ENCODE measurements around the gene MON2. TPM values are rescaled to one million over a fixed set of nuclear protein-coding genes. Genes with fewer than 3 reads are reported as not detected.

The MON2 gene
- total and polyA plus RNA-seq, 2 of the 13 experiments (the other 11 are each of a cell fraction or from before 2014, with no cell fraction given): 10.5 to 24.8 TPM

GRCh38 chr12:62597253-62597652, 130.6 kb downstream of the MON2 start:
- no peak overlapping the region for H3K9ac ChIP-seq (ENCODE audit: insufficient read depth, low read depth, low read length)
- in situ Hi-C loops (cut with HindIII; ENCODE audit: extremely low pct_ligation_motif_present, low pct_unique_long_range_greater_than_20kb) (loop anchor here (25.0 kb wide), 1 partner anchor 465 kb away; no protein-coding TSS in a partner anchor), intact Hi-C loops (cut with micrococcal nuclease; ENCODE audit: unreplicated experiment) (no loop called here)
- no peak overlapping the region for H3K4me3 ChIP-seq (replicated peaks in 1 of 3; ENCODE audit: insufficient read depth in 1 of 3, low read depth in 2 of 3, low read length in 3 of 3)
- H3K36me3 ChIP-seq (replicated peaks in 1 of 2; ENCODE audit: control insufficient read depth in 1 of 2, insufficient read depth in 2 of 2, low read length in 2 of 2): 0 out of 5 replicates have a peak, but pooled peaks cover 0 to 4% of the 10 kb centered on the region in 2 experiments
- POLR2A ChIA-PET: no interaction called here
- no peak overlapping the region for H2AFZ ChIP-seq (ENCODE audit: low read length)
- H3K4me1 ChIP-seq (ENCODE audit: insufficient read depth, low read length): peaks cover 11% of the 10 kb centered on the region
- ATAC-seq (no peak), FAIRE-seq (no peak), DNase-seq (ENCODE audit: low spot score) (no peak)
- H3K9me3 ChIP-seq (ENCODE audit: low read length): no peaks in the 10 kb centered on the region
- H4K20me1 ChIP-seq (ENCODE audit: insufficient read depth, low read length): no peaks in the 10 kb centered on the region
- 95% methylated on average over 3 of the region's 3 CpGs for WGBS (ENCODE audit: low lambda C conversion rate)
- H3K27me3 ChIP-seq (ENCODE audit: control insufficient read depth in 1 of 2, insufficient read depth in 2 of 2, low read length in 2 of 2): no peaks in the 10 kb centered on the region; a peak in 1 of 5 replicates
- no peak overlapping the region for H3K27ac ChIP-seq (ENCODE audit: extremely low read length, insufficient read depth, low read length)
- H3K4me2 ChIP-seq (ENCODE audit: low read depth, low read length): no peak overlapping the region
- BruUV-seq (replicated peaks): no TSS peak
- CTCF ChIA-PET (ENCODE audit: low intra/inter-chr PET ratio, low total read pairs): no interaction called here
- H3K79me2 ChIP-seq (ENCODE audit: insufficient read depth, low read length): no peaks in the 10 kb centered on the region
- TF ChIP-seq MTA1 (CRISPR knock-in tag; IDR thresholded peaks at IDR 0.05; ENCODE audit: borderline replicate concordance) (no peak), PHF8 (CRISPR knock-in tag; IDR thresholded peaks at IDR 0.05) (no peak), ZNF138 (CRISPR knock-in tag; IDR thresholded peaks at IDR 0.05; ENCODE audit: low read depth) (no peak), ATF2 (CRISPR knock-in tag; IDR thresholded peaks at IDR 0.05) (no peak), GFI1 (CRISPR knock-in tag; IDR thresholded peaks at IDR 0.05; ENCODE audit: borderline replicate concordance) (no peak), HIVEP1 (CRISPR knock-in tag; IDR thresholded peaks at IDR 0.05) (no peak), CENPX (CRISPR knock-in tag; IDR thresholded peaks at IDR 0.05) (no peak), CBX5 (CRISPR knock-in tag; IDR thresholded peaks at IDR 0.05; ENCODE audit: borderline replicate concordance) (no peak)

- no peak for DNase-seq (ENCODE audit: low spot score)
- Histone ChIP-seq H3K27ac (ENCODE audit: extremely low read length, insufficient read depth, low read length) (no peak overlapping the region), H3K4me2 (ENCODE audit: low read depth, low read length) (no peak overlapping the region), H4K20me1 (ENCODE audit: insufficient read depth, low read length) (no peaks in the 10 kb centered on the region), H3K9me3 (ENCODE audit: low read length) (no peaks in the 10 kb centered on the region), H2AFZ (ENCODE audit: low read length) (no peak overlapping the region), H3K9ac (ENCODE audit: insufficient read depth, low read depth, low read length) (no peak overlapping the region), H3K79me2 (ENCODE audit: insufficient read depth, low read length) (peaks cover 2% of the 10 kb centered on the region), H3K4me1 (ENCODE audit: insufficient read depth, low read length) (peaks cover 12% of the 10 kb centered on the region), H3K4me3 (replicated peaks in 1 of 3; ENCODE audit: insufficient read depth in 1 of 3, low read depth in 2 of 3, low read length in 3 of 3) (no peak overlapping the region), H3K27me3 (ENCODE audit: control insufficient read depth in 1 of 2, insufficient read depth in 2 of 2, low read length in 2 of 2) (no peaks in the 10 kb centered on the region; a peak in 1 of 5 replicates), H3K36me3 (replicated peaks in 1 of 2; ENCODE audit: control insufficient read depth in 1 of 2, insufficient read depth in 2 of 2, low read length in 2 of 2) (no peaks in the 10 kb centered on the region)
- in situ Hi-C loops (cut with HindIII; ENCODE audit: extremely low pct_ligation_motif_present, low pct_unique_long_range_greater_than_20kb) (loop anchor here (25.0 kb wide), 1 partner anchor 463 kb away; no protein-coding TSS in a partner anchor), intact Hi-C loops (cut with micrococcal nuclease; ENCODE audit: unreplicated experiment) (no loop called here)
- ChIA-PET POLR2A (no interaction called here), CTCF (ENCODE audit: low intra/inter-chr PET ratio, low total read pairs) (no interaction called here)
- FAIRE-seq: no peak
- TF ChIP-seq SIX1 (CRISPR knock-in tag; IDR thresholded peaks at IDR 0.05; ENCODE audit: borderline replicate concordance) (no peak), CENPX (CRISPR knock-in tag; IDR thresholded peaks at IDR 0.05) (no peak)
- WGBS (ENCODE audit: low lambda C conversion rate): 96% methylated on average over 3 of the region's 3 CpGs
- no peak for ATAC-seq
- BruUV-seq (replicated peaks): no TSS peak
Observed at GRCh38 chr12:62598846-62599245, 132.2 kb downstream of the MON2 start.
